22Rv1 (cell line): ENCODE results near the gene NCDN.

Source experiments
- CTCF ChIP-seq: fragments of 450-650 bp; IDR thresholded peaks from 2 replicates; pipeline ENCODE4 v1.5.1; 2017; ENCODE audit warnings: mild to moderate bottlenecking
- ZFX ChIP-seq: fragments of 450-650 bp; IDR thresholded peaks from 2 replicates; pipeline ENCODE4 v1.6.1; 2017; ENCODE audit warnings: antibody characterized with exemption, borderline replicate concordance

GRCh38 chr1:35590476-35591040 is 33.0 kb downstream of the NCDN start:
- TF ChIP-seq CTCF = no peak
- no peak for TF ChIP-seq ZFX
